ENCODE measurements around the gene DCDC2C. TPM values are rescaled to one million over a fixed set of nuclear protein-coding genes. Genes with fewer than 3 reads are reported as not detected.

The DCDC2C gene
- total and polyA plus RNA-seq, 2 donors (not counting 3 experiments of a cell fraction or from before 2014, with no cell fraction given): not detected

GRCh38 chr2:3743951-3744555 lies 40.7 kb downstream of the DCDC2C start:
- intact Hi-C loops (cut with micrococcal nuclease): no loop called here
- no TSS peak for BruUV-seq (replicated peaks)

More at GRCh38 chr2:3743951-3744555, 40.7 kb downstream of the DCDC2C start:
- POLR2A ChIA-PET: no interaction called here
- Histone ChIP-seq H4K20me1 (replicated peaks; ENCODE audit: control insufficient read depth, extremely low read depth, insufficient read depth, low read length) (no peaks in the 10 kb centered on the region), H3K27me3 (ENCODE audit: control insufficient read depth in 2 of 2, insufficient read depth in 2 of 2, low read length in 2 of 2) (no peaks in the 10 kb centered on the region), H3K4me1 (ENCODE audit: control insufficient read depth, extremely low read depth, insufficient read depth, low read length) (no peaks in the 10 kb centered on the region), H3K36me3 (ENCODE audit: control insufficient read depth in 2 of 2, extremely low read depth in 1 of 2, insufficient read depth in 2 of 2, low read length in 2 of 2) (no peaks in the 10 kb centered on the region), H3K9me3 (replicated peaks; ENCODE audit: control insufficient read depth, insufficient read depth, low read length) (no peaks in the 10 kb centered on the region), H3K4me2 (ENCODE audit: insufficient read depth, low read length) (no peak overlapping the region), H3K79me2 (ENCODE audit: control insufficient read depth, insufficient read depth, low read length) (no peaks in the 10 kb centered on the region), H3K27ac (ENCODE audit: insufficient read depth, low read depth, low read length) (no peak overlapping the region), H3K4me3 (replicated peaks in 1 of 3; ENCODE audit: insufficient read depth in 1 of 3, low read depth in 1 of 3, low read length in 3 of 3) (no peak overlapping the region), H3K9ac (replicated peaks; ENCODE audit: extremely low read depth, insufficient read depth, low read length) (no peak overlapping the region), H3K9me1 (replicated peaks; ENCODE audit: control insufficient read depth, extremely low read depth, insufficient read depth, low read length) (no peaks in the 10 kb centered on the region), H2AFZ (ENCODE audit: low read depth, low read length) (no peak overlapping the region)
- no peak for TF ChIP-seq MYC (IDR thresholded peaks at IDR 0.05; ENCODE audit: low read depth, low read length)
- TF ChIP-seq FOS (IDR thresholded peaks at IDR 0.05; ENCODE audit: borderline replicate concordance, insufficient read depth, low read length): no peak
- no peak for TF ChIP-seq POLR2AphosphoS5 (IDR thresholded peaks at IDR 0.05; ENCODE audit: insufficient read depth, low read depth, low read length)
- no peak for TF ChIP-seq CTCF (IDR thresholded peaks at IDR 0.05; ENCODE audit: extremely low read depth in 1 of 2, insufficient read depth in 1 of 2, low read depth in 1 of 2, low read length in 2 of 2)
- no peak for TF ChIP-seq POLR2A (IDR thresholded peaks at IDR 0.05; ENCODE audit: low read depth, low read length)
- TF ChIP-seq, protein P1, sequence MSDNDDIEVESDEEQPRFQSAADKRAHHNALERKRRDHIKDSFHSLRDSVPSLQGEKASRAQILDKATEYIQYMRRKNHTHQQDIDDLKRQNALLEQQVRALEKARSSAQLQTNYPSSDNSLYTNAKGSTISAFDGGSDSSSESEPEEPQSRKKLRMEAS (IDR thresholded peaks at IDR 0.05; ENCODE audit: insufficient read depth, insufficient read length): no peak
- TF ChIP-seq GATA2 (IDR thresholded peaks at IDR 0.05; ENCODE audit: insufficient read depth, insufficient read length, low read depth, low read length): no peak
- no peak for TF ChIP-seq EZH2 (IDR thresholded peaks at IDR 0.05; ENCODE audit: borderline replicate concordance, low read depth, low read length, severe bottlenecking)
- no peak for TF ChIP-seq JUN (IDR thresholded peaks at IDR 0.05; ENCODE audit: borderline replicate concordance, insufficient read depth, insufficient read length, low read depth)
- CTCF ChIA-PET: no interaction called here
- no peak for DNase-seq (ENCODE audit: low read depth, low spot score)
- FAIRE-seq: no peak
- dilution Hi-C loops (cut with MboI; ENCODE audit: extremely low pct_ligation_motif_present, low sequenced_read_pairs): no loop called here
